Osteoblast (primary cell): ENCODE results near the gene SLC1A2. TPM values are rescaled to one million over a fixed set of nuclear protein-coding genes. Genes with fewer than 3 reads are reported as not detected.

Source experiments
- DNase-seq: peaks from one replicate; pipeline ENCODE4 v3.0.0; 2011; ENCODE audit warnings: low spot score, mixed read lengths; ENCODE audit not compliant: insufficient read length; ENCODE audit errors: missing footprints
- H2AFZ ChIP-seq: 2 replicates; pipeline ENCODE4 v1.6.0; 2011; ENCODE audit warnings: mild to moderate bottlenecking, low read length
- H3K27ac ChIP-seq: 2 replicates; pipeline ENCODE4 v1.5.1; 2011; ENCODE audit warnings: mild to moderate bottlenecking, low read depth, low read length, moderate library complexity
- H3K27me3 ChIP-seq: 2 replicates; pipeline ENCODE4 v1.6.0; 2012; ENCODE audit warnings: mild to moderate bottlenecking, control low read depth, inconsistent platforms, low read length, moderate library complexity; ENCODE audit not compliant: insufficient read depth
- H3K36me3 ChIP-seq: 2 replicates; pipeline ENCODE4 v1.5.1; 2011; ENCODE audit warnings: mild to moderate bottlenecking, low read length, control low read depth, moderate library complexity; ENCODE audit not compliant: insufficient read depth
- H3K4me1 ChIP-seq: 2 replicates; pipeline ENCODE4 v1.5.1; 2011; ENCODE audit warnings: mild to moderate bottlenecking, low read length, control low read depth, moderate library complexity; ENCODE audit not compliant: insufficient read depth
- H3K4me2 ChIP-seq: 2 replicates; pipeline ENCODE4 v1.6.0; 2011; ENCODE audit warnings: mild to moderate bottlenecking, low read length; ENCODE audit not compliant: insufficient read depth
- H3K4me3 ChIP-seq: fragments of 200-600 bp; sonication (generic); 3 replicates; pipeline ENCODE4 v1.5.1; 2012; ENCODE audit warnings: mild to moderate bottlenecking, low read length, inconsistent platforms; ENCODE audit not compliant: insufficient read depth
- H3K79me2 ChIP-seq: 2 replicates; pipeline ENCODE4 v1.6.0; 2012; ENCODE audit warnings: mild to moderate bottlenecking, low read length, control low read depth, inconsistent platforms; ENCODE audit not compliant: insufficient read depth
- H3K9me3 ChIP-seq: 2 replicates; pipeline ENCODE4 v1.5.1; 2011; ENCODE audit warnings: low read depth, low read length, control low read depth
- H4K20me1 ChIP-seq: 2 replicates; pipeline ENCODE4 v1.6.0; 2012; ENCODE audit warnings: mild to moderate bottlenecking, low read length, control low read depth; ENCODE audit not compliant: insufficient read depth
- CTCF ChIP-seq: IDR thresholded peaks from 2 replicates; pipeline ENCODE4 v1.5.1; 2011; ENCODE audit warnings: mild to moderate bottlenecking, low read depth, low read length, moderate library complexity; ENCODE audit errors: extremely low read depth
- total RNA-seq: library from RNA; depleted of rRNA; stranded (reverse); fragments of >200 nt; gene quantifications from 2 replicates; pipeline ENCODE4 v1.2.3, GENCODE V29; 2012

SLC1A2 gene
- total RNA-seq, 1 donor, result 0.72 TPM

GRCh38 chr11:35376613-35377012, 42.7 kb downstream of the SLC1A2 start:
- Histone ChIP-seq H3K4me3 (no peak overlapping the region), H3K4me2 (no peak overlapping the region), H3K79me2 (no peaks in the 10 kb centered on the region), H3K27ac (no peak overlapping the region), H3K4me1 (peaks cover 11% of the 10 kb centered on the region), H3K9me3 (no peaks in the 10 kb centered on the region), H2AFZ (no peak overlapping the region), H4K20me1 (no peaks in the 10 kb centered on the region), H3K27me3 (no peaks in the 10 kb centered on the region), H3K36me3 (no peaks in the 10 kb centered on the region)
- no peak for DNase-seq
- no peak for TF ChIP-seq CTCF

- H3K79me2 ChIP-seq, result no peaks in the 10 kb centered on the region
- no peaks in the 10 kb centered on the region for H3K36me3 ChIP-seq
- no peak overlapping the region for H3K4me3 ChIP-seq
- H3K4me2 ChIP-seq, result no peak overlapping the region
- H3K4me1 ChIP-seq, result peaks cover 11% of the 10 kb centered on the region
- no peaks in the 10 kb centered on the region for H3K9me3 ChIP-seq
- H3K27ac ChIP-seq, result no peak overlapping the region
- TF ChIP-seq CTCF, result no peak
- no peaks in the 10 kb centered on the region for H3K27me3 ChIP-seq
- no peak for DNase-seq
- no peaks in the 10 kb centered on the region for H4K20me1 ChIP-seq
- H2AFZ ChIP-seq, result no peak overlapping the region
Measured at GRCh38 chr11:35376118-35376510, 43.2 kb downstream of the SLC1A2 start.

GRCh38 chr11:35375332-35376117, 43.8 kb downstream of the SLC1A2 start:
- Histone ChIP-seq H3K79me2 (no peaks in the 10 kb centered on the region), H3K27ac (no peak overlapping the region), H3K4me2 (no peak overlapping the region), H3K4me3 (no peak overlapping the region), H2AFZ (no peak overlapping the region), H3K36me3 (no peaks in the 10 kb centered on the region), H3K27me3 (no peaks in the 10 kb centered on the region), H3K4me1 (peaks cover 10% of the 10 kb centered on the region), H3K9me3 (no peaks in the 10 kb centered on the region), H4K20me1 (no peaks in the 10 kb centered on the region)
- no peak for TF ChIP-seq CTCF
- no peak for DNase-seq

- TF ChIP-seq CTCF, result no peak
- H3K4me1 ChIP-seq, result peaks cover 4% of the 10 kb centered on the region
- H3K27ac ChIP-seq, result no peak overlapping the region
- no peaks in the 10 kb centered on the region for H3K9me3 ChIP-seq
- H2AFZ ChIP-seq, result no peak overlapping the region
- no peaks in the 10 kb centered on the region for H3K36me3 ChIP-seq
- DNase-seq, result no peak
- H3K27me3 ChIP-seq, result no peaks in the 10 kb centered on the region
- no peak overlapping the region for H3K4me2 ChIP-seq
- H3K4me3 ChIP-seq, result no peak overlapping the region
- no peaks in the 10 kb centered on the region for H4K20me1 ChIP-seq
- no peaks in the 10 kb centered on the region for H3K79me2 ChIP-seq
Measured at GRCh38 chr11:35373284-35373933, 45.9 kb downstream of the SLC1A2 start.
